ENCODE measurements around the gene CAPRIN1.

CAPRIN1 gene

DNA sequence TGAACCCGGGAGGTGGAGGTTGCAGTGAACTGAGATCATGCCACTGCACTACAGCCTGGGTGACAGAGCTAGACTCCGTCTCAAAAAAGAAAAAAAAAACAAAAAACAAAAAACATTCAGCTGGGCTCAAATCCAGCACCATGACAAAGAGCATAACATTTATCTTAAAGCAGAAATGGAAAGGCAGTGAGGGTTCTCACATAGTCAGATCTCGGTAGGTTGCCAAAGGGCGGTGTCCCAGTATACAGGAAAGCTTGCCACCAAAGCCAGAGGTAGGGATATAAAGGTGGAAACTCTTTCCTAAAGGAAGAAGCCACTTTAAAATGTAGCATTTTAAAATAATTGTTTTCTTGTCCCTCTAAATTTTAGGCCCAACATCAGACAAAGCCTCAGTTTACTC is 22.4 kb upstream of the CAPRIN1 start:
- peaks cover 5% of the 10 kb centered on the region for H3K4me1 ChIP-seq (ENCODE audit: control insufficient read depth, insufficient read depth, low read length)
- H3K27me3 ChIP-seq (ENCODE audit: control insufficient read depth in 1 of 2, insufficient read depth in 2 of 2, low read length in 2 of 2) = no peaks in the 10 kb centered on the region
- no peak overlapping the region for H3K9ac ChIP-seq (ENCODE audit: low read length in 2 of 2)
- no peaks in the 10 kb centered on the region for H3K36me3 ChIP-seq (ENCODE audit: control insufficient read depth in 2 of 2, insufficient read depth in 2 of 2, low read length in 2 of 2)
- no peak overlapping the region for H3K4me3 ChIP-seq (ENCODE audit: low read length in 2 of 2)
- H3K9me3 ChIP-seq (ENCODE audit: control insufficient read depth in 2 of 2, low read length in 2 of 2) = no peaks in the 10 kb centered on the region
- H3K27ac ChIP-seq (ENCODE audit: low read length) = no peak overlapping the region

DNA sequence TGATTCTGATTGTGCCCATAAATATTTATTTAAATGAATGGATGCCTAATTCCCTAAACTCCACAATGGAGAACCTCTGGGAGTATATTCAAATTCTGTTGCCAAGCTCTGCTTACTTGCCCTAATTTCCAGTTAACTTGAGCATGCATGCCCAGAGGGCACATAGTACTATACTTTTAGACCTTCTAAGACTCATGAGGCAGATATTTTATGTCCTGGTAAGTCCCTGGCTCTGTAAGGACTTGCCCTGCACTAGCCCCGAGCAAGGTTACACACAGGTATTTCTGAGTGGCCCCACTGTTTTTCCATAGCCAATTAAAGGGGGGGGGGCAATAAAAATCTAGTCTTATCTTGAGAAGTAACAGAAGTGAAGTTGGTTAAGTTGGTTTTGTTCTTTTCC is 21.1 kb upstream of the CAPRIN1 start:
- H3K27me3 ChIP-seq (ENCODE audit: control insufficient read depth in 1 of 2, insufficient read depth in 2 of 2, low read length in 2 of 2) = no peaks in the 10 kb centered on the region
- H3K4me1 ChIP-seq (ENCODE audit: control insufficient read depth, insufficient read depth, low read length) = peaks cover 5% of the 10 kb centered on the region
- no peaks in the 10 kb centered on the region for H3K36me3 ChIP-seq (ENCODE audit: control insufficient read depth in 2 of 2, insufficient read depth in 2 of 2, low read length in 2 of 2)
- no peak overlapping the region for H3K27ac ChIP-seq (ENCODE audit: low read length)
- no peak overlapping the region for H3K4me3 ChIP-seq (ENCODE audit: low read length in 2 of 2)
- no peak overlapping the region for H3K9ac ChIP-seq (ENCODE audit: low read length in 2 of 2)
- H3K9me3 ChIP-seq (ENCODE audit: control insufficient read depth in 2 of 2, low read length in 2 of 2) = no peaks in the 10 kb centered on the region

DNA sequence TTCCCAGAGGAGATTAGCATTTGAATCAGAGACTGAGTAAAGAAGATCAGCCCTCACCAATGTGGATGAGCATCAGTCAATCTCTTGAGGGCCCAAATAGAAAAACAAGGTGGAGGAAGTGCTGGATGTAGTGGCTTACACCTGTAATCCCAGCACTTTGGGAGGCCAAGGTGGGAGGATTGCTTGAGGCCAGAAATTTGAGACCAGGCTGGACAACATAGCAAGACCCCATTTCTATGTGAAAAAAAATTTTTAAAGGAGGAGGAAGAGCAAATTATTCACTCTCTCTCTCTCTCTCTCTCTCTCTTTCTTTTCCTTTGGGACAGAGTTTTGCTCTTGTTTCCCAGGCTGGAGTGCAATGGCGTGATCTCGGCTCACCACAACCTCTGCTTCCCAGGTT is 18.1 kb upstream of the CAPRIN1 start:
- Histone ChIP-seq H3K4me1 (ENCODE audit: control insufficient read depth, insufficient read depth, low read length) (peaks cover 3% of the 10 kb centered on the region), H3K9me3 (ENCODE audit: control insufficient read depth in 2 of 2, low read length in 2 of 2) (no peaks in the 10 kb centered on the region), H3K27ac (ENCODE audit: low read length) (no peak overlapping the region), H3K4me3 (ENCODE audit: low read length in 2 of 2) (no peak overlapping the region), H3K27me3 (ENCODE audit: control insufficient read depth in 1 of 2, insufficient read depth in 2 of 2, low read length in 2 of 2) (no peaks in the 10 kb centered on the region), H3K9ac (ENCODE audit: low read length in 2 of 2) (no peak overlapping the region), H3K36me3 (ENCODE audit: control insufficient read depth in 2 of 2, insufficient read depth in 2 of 2, low read length in 2 of 2) (no peaks in the 10 kb centered on the region)

DNA sequence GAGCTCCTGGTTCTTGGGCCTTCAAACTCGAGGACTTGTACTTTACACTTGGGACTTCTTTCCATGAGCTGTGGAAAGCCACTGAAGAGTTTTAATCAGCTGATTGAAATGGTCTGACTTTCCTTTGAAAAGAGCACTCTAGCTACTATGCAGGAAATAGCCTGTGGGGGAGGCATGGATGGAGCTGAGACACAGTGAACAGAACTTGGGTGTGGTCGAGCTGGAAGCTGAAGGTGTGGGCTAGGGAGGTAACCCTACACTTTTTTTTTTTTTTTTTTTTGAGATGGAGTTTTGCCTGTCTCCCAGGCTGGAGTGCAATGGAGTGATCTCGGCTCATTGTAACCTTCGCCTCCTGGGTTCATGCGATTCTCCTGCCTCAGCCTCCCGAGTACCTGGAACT is 17.5 kb upstream of the CAPRIN1 start:
- Histone ChIP-seq H3K27ac (ENCODE audit: low read length) (no peak overlapping the region), H3K4me1 (ENCODE audit: control insufficient read depth, insufficient read depth, low read length) (no peaks in the 10 kb centered on the region), H3K36me3 (ENCODE audit: control insufficient read depth in 2 of 2, insufficient read depth in 2 of 2, low read length in 2 of 2) (no peaks in the 10 kb centered on the region), H3K9ac (ENCODE audit: low read length in 2 of 2) (no peak overlapping the region), H3K4me3 (ENCODE audit: low read length in 2 of 2) (no peak overlapping the region), H3K27me3 (ENCODE audit: control insufficient read depth in 1 of 2, insufficient read depth in 2 of 2, low read length in 2 of 2) (no peaks in the 10 kb centered on the region), H3K9me3 (ENCODE audit: control insufficient read depth in 2 of 2, low read length in 2 of 2) (no peaks in the 10 kb centered on the region)

DNA sequence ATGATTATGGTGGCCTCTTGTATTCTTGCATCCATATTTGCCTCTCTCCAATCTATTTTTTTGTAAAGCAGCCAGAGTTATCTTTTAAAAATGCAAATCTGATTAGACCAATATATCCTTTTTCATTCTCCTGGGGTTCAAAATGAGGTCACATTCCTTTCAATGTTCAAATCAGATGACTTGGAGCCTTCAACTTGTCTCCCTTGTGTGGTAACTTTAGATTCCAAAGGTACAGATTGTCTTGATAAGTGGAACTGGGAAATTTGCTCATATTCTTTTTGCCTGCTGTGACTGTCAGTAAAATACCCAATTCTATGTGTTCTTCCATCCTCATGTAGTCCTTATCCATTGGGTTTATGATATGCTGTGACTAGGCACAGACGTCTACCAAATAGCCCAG is 15.1 kb upstream of the CAPRIN1 start:
- no peak overlapping the region for H3K4me3 ChIP-seq (ENCODE audit: low read length in 2 of 2)
- no peak overlapping the region for H3K27ac ChIP-seq (ENCODE audit: low read length)
- H3K4me1 ChIP-seq (ENCODE audit: control insufficient read depth, insufficient read depth, low read length) = no peaks in the 10 kb centered on the region
- H3K27me3 ChIP-seq (ENCODE audit: control insufficient read depth in 1 of 2, insufficient read depth in 2 of 2, low read length in 2 of 2) = no peaks in the 10 kb centered on the region
- no peak overlapping the region for H3K9ac ChIP-seq (ENCODE audit: low read length in 2 of 2)
- no peaks in the 10 kb centered on the region for H3K36me3 ChIP-seq (ENCODE audit: control insufficient read depth in 2 of 2, insufficient read depth in 2 of 2, low read length in 2 of 2)
- H3K9me3 ChIP-seq (ENCODE audit: control insufficient read depth in 2 of 2, low read length in 2 of 2) = no peaks in the 10 kb centered on the region

DNA sequence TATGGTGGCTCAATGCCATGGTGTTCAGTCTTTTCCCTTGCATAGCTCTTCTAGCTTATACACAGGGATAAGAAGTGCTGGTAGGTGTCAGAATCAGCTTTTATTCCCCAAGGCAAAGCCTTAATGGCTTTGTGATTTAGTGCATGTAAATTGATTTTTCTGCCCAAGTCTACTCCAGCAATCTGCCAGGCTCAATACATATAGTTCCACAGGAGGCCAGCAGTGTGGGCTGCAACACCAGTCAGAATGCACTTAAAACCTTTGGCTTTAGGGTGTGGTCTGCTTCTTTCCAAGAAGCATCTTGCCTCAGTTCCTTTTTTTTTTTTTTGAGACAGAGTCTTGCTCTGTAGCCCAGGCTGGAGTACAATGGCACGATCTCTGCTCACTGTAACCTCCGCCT is 14.5 kb upstream of the CAPRIN1 start:
- Histone ChIP-seq H3K36me3 (ENCODE audit: control insufficient read depth in 2 of 2, insufficient read depth in 2 of 2, low read length in 2 of 2) (no peaks in the 10 kb centered on the region), H3K9ac (ENCODE audit: low read length in 2 of 2) (no peak overlapping the region)

DNA sequence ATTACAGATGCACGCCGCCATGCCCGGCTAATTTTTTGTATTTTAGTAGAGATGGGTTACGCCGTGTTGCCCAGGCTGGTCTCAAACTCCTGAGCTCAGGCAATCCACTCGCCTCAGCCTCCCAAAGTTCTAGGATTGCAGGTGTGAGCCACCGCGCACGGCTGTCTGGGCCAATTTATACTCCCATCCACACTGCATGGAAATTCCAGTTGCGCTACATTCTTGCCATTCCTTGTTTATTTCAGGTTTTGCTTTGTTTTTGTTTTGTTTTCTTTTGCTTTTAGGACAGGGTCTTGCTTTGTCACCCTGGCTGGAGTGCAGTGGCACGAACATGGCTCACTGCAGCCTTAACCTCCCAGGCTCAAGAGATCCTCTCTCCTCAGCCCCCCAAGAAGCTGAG is 11.0 kb upstream of the CAPRIN1 start:
- no peak overlapping the region for H3K9ac ChIP-seq (ENCODE audit: low read length in 2 of 2)
- no peaks in the 10 kb centered on the region for H3K27me3 ChIP-seq (ENCODE audit: control insufficient read depth in 1 of 2, insufficient read depth in 2 of 2, low read length in 2 of 2)
- H3K27ac ChIP-seq (ENCODE audit: low read length) = no peak overlapping the region
- H3K36me3 ChIP-seq (ENCODE audit: control insufficient read depth in 2 of 2, insufficient read depth in 2 of 2, low read length in 2 of 2) = no peaks in the 10 kb centered on the region
- H3K9me3 ChIP-seq (ENCODE audit: control insufficient read depth in 2 of 2, low read length in 2 of 2) = no peaks in the 10 kb centered on the region
- no peak overlapping the region for H3K4me3 ChIP-seq (ENCODE audit: low read length in 2 of 2)
- no peaks in the 10 kb centered on the region for H3K4me1 ChIP-seq (ENCODE audit: control insufficient read depth, insufficient read depth, low read length)

More for the DNA sequence above, 14.5 kb upstream of the CAPRIN1 start:
- Histone ChIP-seq H3K27ac (ENCODE audit: low read length) (no peak overlapping the region), H3K4me3 (ENCODE audit: low read length in 2 of 2) (no peak overlapping the region), H3K9me3 (ENCODE audit: control insufficient read depth in 2 of 2, low read length in 2 of 2) (no peaks in the 10 kb centered on the region), H3K27me3 (ENCODE audit: control insufficient read depth in 1 of 2, insufficient read depth in 2 of 2, low read length in 2 of 2) (no peaks in the 10 kb centered on the region), H3K4me1 (ENCODE audit: control insufficient read depth, insufficient read depth, low read length) (no peaks in the 10 kb centered on the region)

DNA sequence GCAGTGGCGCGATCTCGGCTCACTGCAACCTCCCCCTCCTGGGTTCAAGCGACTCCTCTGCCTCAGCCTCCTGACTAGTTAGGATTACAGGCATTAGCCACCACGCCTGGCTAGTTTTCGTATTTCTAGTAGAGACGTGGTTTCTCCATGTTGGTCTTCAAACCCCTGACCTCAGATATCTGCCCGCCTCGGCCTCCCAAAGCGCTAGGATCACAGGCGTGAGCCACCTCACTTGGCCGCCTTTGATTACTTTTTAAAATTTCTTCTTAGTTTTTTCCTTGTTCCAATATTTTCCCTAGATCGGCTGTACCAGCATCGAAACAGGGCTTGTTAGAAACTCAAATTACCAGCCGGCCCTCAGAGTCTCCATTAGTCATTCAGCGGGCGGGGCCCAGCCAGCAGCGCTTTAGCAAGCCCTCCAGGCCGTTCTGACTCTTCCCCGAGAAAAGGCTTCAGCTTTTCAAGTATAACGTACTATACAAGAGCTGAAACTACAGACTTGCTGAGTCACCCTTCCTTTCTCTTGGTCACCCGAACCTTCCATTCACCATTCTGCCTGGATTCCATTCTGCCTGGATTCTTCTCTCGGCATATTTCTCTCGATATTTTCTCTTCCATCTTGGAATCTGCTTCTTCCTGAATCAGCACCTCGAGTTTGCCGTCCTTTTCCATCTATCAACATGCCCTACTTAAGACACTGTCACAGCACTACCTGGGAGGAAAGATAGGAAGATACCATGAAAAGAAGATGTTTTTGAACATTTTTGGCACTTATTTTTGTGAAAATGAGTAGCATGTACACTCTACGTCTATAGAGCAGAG is 6.7 kb upstream of the CAPRIN1 start:
- H3K9ac ChIP-seq (ENCODE audit: low read length in 2 of 2) = no peak overlapping the region
- no peaks in the 10 kb centered on the region for H3K36me3 ChIP-seq (ENCODE audit: control insufficient read depth in 2 of 2, insufficient read depth in 2 of 2, low read length in 2 of 2)
- no peaks in the 10 kb centered on the region for H3K27me3 ChIP-seq (ENCODE audit: control insufficient read depth in 1 of 2, insufficient read depth in 2 of 2, low read length in 2 of 2)
- no peaks in the 10 kb centered on the region for H3K9me3 ChIP-seq (ENCODE audit: control insufficient read depth in 2 of 2, low read length in 2 of 2)
- no peaks in the 10 kb centered on the region for H3K4me1 ChIP-seq (ENCODE audit: control insufficient read depth, insufficient read depth, low read length)
- no peak overlapping the region for H3K4me3 ChIP-seq (ENCODE audit: low read length in 2 of 2)
- no peak overlapping the region for H3K27ac ChIP-seq (ENCODE audit: low read length)

DNA sequence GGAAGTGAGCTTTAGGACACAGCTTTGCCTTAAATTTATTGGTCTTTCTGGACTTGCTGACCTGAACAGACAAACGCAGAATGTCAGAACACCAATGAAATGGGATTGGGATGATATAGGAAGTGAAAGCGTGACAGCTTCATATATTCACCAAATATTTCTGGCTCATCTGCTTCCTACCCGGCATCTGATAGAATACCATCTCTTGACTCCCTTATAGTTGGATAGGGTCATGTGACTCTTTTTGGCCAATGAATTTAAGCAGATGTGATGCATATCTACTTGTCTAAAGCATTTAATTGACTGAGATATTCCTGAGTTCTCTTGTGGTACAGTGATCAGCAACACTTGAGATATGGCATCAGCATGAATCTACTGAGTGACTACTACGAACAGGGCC is 2.5 kb upstream of the CAPRIN1 start:
- H3K4me3 ChIP-seq (ENCODE audit: low read length in 2 of 2) = no peak overlapping the region
- no peaks in the 10 kb centered on the region for H3K9me3 ChIP-seq (ENCODE audit: control insufficient read depth in 2 of 2, low read length in 2 of 2)
- H3K4me1 ChIP-seq (ENCODE audit: control insufficient read depth, insufficient read depth, low read length) = peaks cover 7% of the 10 kb centered on the region
- no peaks in the 10 kb centered on the region for H3K36me3 ChIP-seq (ENCODE audit: control insufficient read depth in 2 of 2, insufficient read depth in 2 of 2, low read length in 2 of 2)
- H3K9ac ChIP-seq (ENCODE audit: low read length in 2 of 2) = no peak overlapping the region
- H3K27ac ChIP-seq (ENCODE audit: low read length) = no peak overlapping the region
- no peaks in the 10 kb centered on the region for H3K27me3 ChIP-seq (ENCODE audit: control insufficient read depth in 1 of 2, insufficient read depth in 2 of 2, low read length in 2 of 2)

DNA sequence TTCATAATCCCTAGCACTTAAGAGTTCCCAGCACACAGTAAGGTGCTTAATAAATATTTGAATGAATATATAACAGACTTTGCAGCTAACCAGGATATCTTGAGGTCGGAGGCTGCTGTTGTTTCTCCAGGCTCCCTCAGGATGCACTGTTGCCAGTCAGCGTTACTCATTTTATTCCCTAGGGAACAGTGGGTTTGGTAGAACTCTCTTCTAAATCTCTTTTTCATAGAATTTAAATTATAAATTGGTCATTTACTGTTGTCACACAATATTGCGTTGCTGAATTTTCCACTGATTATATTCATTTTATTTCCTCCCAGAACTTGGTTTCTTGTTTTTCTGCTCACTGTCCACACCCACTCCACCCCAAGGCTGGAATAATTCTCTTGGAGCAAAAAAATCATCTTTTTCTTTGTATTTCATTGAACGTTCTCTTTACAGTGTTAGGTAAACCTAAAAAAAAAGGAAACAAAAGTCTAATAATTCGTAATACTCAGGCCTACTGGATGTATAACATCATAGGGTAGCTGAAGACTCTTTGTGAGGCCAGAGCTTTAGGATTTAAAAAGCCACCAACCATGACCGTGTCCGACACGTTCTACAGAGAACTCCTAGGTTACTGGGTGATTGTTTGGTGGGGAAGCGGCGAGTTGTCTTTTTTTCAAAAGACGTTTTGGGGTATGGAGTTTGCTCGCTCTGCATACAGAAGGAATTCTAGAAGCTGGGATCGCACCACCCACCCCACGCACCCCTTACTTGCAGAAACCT is 766 bp upstream of the CAPRIN1 start:
- Histone ChIP-seq H3K9me3 (ENCODE audit: control insufficient read depth in 2 of 2, low read length in 2 of 2) (no peaks in the 10 kb centered on the region), H3K27ac (ENCODE audit: low read length) (peak overlapping the region; percentile 98), H3K27me3 (ENCODE audit: control insufficient read depth in 1 of 2, insufficient read depth in 2 of 2, low read length in 2 of 2) (no peaks in the 10 kb centered on the region), H3K4me3 (ENCODE audit: low read length in 2 of 2) (peak overlapping the region; percentile 77 to 87), H3K4me1 (ENCODE audit: control insufficient read depth, insufficient read depth, low read length) (peaks cover 7% of the 10 kb centered on the region), H3K9ac (ENCODE audit: low read length in 2 of 2) (peak overlapping the region; percentile 75 to 93), H3K36me3 (ENCODE audit: control insufficient read depth in 2 of 2, insufficient read depth in 2 of 2, low read length in 2 of 2) (no peaks in the 10 kb centered on the region)
